Left renal pelvis (tissue), 4 donors: Measurements from ENCODE around the gene HSPE1. TPM values are rescaled to one million over a fixed set of nuclear protein-coding genes. Genes with fewer than 3 reads are reported as not detected.
A peak's percentile ranks its signal among the peaks of the same experiment; 100 is the strongest.
"Not testable (repeated sequence)": the region's sequence is repeated elsewhere in the genome, so short reads cannot be mapped to it uniquely, and the experiment has no call there.

Source experiments
- DNase-seq, 4 donors: peaks; one replicate each; pipeline ENCODE4 v3.0.0-alpha.2; 2013; ENCODE audit warnings: low read depth in 4 of 4, low spot score in 3 of 4
- polyA plus RNA-seq, 4 donors: library from polyadenylated mRNA; unstranded; fragments of 120-200 nt; gene quantifications; one replicate each; pipeline ENCODE4 v1.2.1, GENCODE V29; 2013; ENCODE audit not compliant: insufficient read length in 4 of 4

The HSPE1 gene
- polyA plus RNA-seq, 4 donors = 116 to 289 (median 230) TPM

DNA sequence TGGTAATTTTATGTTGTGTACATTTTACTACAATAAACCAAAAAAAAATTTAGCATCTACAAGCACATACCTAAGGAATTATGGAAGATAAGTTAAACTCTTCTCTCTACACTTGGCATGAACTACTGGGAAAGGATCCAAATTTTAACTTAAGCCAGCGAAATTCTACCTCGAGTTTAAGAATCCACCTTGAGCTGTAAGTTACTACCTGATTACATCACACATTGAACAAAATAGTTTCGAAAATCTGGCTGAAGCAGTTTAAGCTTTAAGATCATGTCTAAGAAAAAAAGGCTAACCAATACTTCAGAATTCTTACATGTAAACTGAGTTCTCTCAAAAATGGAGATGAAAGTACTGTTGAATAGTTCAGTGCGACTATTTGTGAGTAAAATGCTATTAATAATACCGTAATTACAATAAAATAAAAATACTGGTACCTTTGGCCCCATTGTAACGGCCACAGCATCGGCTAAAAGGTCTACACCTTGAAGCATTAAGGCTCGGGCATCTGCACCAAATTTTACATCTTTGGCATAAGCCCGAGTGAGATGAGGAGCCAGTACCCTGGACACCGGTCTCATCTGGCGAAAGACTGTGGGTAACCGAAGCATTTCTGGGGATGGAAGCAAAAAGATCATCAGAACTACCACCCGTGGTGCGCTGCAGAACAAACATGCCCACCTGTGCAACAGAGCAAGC, 1.8 kb upstream of the HSPE1 start:
- no peak for DNase-seq

DNA sequence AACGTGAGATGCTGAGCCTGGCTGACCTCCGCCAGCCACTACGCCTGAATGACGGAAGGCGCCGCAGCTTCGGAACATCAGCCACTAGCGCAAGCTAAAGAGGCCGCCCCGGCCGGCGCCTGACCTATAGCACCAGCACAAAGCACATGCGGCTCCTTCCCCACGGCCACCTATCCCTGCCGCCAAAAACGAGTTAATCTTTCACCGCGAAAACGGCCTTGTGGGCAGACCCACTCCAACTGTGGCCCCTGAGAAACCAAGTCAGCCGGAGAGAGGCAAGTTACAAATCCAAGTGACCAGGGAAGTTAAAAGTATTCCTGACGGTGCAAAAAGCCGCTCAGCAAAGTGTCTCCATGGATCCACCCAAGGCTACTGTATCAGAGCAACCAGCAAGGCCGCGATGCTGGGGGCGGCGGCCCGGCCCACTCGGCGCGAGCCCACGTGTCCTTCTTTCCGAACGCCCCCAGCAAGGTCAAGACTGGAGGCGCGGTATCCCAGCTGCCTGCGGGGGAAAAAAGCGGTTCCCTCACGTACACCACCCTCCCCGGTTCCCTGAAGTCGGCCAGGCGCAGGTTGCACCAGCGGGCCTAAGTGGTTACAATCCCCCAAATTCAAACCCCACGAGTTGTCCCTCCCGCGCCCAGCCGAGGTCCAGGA, 1.1 kb upstream of the HSPE1 start:
- peak in 3 of 4 donors; percentile 46 to 62 (median 49) for DNase-seq

DNA sequence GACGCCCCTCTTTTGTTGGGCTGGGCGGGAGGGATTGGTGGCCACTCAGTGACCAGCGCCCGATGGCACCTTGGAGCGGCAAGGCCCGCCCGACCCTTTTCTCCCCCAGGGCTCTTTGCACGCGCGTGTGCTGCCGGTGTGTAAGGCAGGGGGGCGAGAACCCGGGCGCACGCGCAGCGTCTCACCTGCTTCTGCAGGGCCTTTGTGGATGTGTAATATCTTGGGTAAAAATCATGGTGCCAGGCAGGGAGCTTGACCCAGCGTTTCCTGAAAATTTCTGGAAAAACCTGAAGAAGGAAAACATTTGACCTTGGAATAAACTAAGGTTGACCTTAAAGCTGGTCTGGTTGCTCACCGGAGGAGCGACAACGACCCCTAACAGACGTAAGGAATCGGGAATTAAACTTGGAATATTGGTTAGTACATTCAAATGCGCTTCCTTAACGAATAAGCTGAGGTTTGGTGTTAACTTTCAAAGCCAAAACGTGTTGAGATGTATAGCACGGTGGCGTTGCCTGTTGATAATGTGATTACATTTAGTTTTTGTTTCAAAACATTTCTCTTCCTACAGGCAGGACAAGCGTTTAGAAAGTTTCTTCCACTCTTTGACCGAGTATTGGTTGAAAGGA, 438 bp downstream of the HSPE1 start:
- peak in 2 of 4 donors; percentile 14 to 19 for DNase-seq

DNA sequence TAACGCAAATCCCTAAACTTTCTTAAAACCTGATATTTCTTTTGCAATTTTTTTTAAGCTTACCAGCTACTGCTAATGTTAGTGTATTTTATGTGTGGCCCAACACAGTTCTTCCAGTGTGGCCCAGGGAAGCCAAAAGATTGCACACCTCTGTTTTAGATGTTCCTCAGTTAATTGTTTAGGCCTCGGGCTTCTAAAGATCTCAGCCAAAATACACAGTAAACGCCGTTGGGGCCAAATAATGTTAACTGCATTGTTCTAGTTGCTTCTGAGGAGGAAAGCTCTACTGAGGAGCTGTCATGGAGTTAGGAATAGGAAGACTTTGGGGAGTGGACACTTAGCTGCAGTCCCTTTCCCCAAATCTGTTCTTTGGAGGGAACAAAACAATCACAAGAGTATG, 2.0 kb downstream of the HSPE1 start:
- DNase-seq = no peak

DNA sequence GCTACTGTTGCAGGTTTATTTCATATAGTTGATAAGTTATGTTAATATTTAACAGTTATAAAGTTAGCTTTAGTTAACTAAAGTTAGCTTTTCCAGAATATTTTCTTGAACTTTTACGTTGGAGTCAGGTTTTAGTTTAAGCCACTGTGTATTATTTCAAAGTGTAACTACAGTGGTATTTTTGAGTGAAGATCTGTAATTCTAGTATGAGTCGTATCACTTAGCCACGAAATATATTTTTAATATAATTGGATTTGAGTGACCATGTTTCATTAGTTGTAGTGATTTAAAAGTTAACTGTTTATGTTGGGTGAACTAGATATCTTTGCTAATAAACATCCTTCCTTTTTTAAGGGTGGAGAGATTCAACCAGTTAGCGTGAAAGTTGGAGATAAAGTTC, 2.5 kb downstream of the HSPE1 start:
- DNase-seq = no peak

DNA sequence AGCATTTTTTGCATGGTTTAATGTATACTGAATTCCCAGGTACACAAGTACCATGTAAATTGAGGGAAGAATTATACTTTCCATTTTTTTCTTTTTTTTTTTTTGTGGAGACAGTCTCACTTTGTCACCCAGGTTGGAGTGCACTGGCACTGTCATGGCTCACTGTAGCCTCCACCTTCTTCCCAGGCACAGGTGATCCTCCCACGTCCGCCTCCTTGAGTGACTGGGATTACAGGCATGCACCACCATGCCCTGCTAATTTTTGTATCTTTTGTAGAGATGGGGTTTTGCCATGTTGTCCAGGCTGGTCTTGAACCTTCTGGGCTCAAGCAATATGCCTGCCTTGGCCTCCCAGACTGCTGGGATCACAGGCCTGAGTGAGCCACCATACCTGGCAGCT, 3.8 kb downstream of the HSPE1 start:
- no peak for DNase-seq

DNA sequence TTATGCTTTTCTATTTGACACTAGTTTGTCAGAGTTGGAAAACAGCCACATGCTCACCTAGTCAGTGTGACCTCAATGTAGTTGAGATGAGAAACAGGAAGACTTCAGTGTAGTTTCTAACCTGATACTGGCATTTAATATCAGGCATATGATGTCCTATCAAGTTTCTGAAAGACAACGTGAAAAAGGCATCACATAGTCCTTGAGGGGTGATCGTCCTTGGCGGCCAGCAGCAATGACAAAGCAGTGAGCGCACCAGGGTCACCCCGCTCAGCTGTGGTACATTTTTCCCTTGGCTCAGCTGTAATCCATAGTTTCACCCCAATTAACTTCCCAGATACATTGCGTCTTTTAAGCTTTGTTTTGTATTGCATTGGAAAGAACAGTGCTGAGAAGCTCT, 4.3 kb downstream of the HSPE1 start:
- no peak for DNase-seq

DNA sequence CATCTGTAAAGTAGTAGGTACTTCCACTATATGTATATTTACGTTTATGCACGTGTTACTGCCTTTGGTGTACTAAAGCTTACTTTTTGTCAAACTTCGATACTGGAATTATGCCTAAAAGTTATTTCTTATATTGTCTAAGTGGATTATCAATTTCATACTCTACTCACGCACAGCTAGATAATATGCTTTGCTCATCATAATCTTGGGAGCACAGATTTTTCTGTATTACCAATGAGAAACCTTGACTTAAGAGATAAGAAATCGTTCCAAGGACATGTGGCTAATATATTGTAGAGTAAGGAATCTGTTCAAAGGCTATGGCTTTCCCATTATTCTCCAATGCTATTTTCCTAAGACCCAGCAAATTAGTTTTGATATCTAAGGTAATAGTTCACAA, 6.5 kb downstream of the HSPE1 start:
- no peak for DNase-seq

DNA sequence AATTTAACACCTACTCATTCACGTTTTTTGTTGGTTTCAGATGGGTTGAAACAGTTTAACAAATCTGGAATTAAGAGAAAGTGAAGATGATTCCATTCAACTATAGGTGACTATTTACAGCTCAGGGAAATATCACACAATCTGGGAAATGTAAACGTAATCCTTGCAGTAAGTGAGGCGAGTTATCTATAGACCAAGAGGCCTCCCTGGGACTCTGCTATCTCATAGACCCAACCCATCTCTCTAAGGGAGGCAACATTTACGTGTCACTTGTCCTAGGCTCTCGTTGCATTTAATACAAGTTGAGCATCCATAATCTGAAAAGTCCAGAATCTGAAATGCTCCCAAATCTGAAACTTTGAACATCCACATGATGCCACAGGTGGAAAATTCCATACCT, 13.7 kb downstream of the HSPE1 start:
- no peak for DNase-seq

DNA sequence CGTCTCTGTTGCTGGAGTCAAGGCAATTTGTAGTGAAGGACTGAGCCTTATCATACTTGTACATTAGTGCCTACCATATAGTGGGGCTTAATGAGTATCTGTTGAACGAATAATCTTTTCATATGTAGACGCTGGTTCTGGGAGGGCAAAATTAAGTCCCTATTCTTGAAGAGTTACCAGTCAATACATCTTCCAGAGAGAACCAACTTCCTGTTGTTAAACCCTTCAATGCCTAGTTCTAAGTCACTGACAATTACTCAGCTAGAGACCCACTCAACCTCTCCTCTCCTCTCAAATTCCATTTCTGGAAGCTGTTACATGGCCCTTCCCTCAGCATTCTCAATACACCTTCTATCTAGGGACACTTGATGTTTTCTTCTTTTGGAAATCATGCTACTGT, 14.6 kb downstream of the HSPE1 start:
- DNase-seq = no peak

DNA sequence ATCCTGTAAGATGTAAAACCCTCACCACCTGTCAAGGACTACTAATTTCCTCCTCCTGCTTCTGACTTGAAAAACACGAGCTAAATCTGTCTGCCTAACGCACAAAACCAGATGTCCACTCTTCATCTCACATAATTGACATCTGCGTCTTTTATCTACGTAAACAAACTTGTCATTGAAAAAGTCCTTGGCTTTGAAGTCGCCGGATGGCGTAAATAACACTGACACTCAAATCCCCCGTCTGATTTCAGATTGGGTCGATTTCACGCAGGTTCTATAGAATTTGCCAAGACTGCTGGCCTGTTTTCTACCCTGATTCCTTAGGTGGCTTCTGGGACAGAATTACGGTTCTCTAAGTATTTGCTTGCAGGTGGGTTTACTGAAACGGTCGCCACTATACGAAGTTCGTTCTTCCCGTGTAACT, 15.1 kb downstream of the HSPE1 start:
- DNase-seq = peak in 1 of 4 donors; percentile 14

DNA sequence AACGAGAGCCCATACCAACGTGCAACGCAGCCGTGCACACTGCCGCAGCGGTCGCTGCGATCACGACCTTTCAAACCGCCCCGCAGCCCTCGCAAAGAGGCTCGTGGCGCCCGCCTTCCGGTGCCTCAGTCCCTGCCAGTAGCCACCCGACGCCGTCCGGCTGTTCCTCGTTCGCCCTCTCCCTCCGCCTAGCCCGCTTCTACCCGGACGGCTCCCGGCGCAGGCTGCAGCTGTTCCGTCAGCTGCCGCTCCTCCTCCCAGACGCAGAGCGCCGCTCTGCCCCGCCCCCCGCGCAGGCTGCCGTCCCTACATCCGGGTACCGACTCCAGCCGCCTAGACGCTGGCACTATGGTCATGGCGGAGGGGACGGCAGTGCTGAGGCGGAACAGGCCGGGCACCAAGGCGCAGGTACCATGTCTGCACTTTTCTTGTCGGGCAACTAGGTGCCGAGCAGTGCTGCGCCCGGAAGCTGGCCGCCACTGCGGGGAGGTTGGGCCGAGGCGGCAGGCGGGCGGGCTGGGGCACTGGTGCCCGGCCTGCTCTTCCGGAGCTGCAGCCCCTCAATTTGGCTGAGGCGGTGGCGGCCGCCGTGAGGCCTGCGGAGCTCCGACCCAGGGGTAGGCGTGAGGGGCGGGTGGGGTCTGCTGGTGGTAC, 15.7 kb downstream of the HSPE1 start, which contains the start of gene MOB4:
Gene MOB4, plus strand, starts transcription at position 328 of the 654 bp plus-strand sequence. Its CDS starts 21 bp downstream, at position 349.
- DNase-seq = peak; percentile 89 to 92 (median 91)

DNA sequence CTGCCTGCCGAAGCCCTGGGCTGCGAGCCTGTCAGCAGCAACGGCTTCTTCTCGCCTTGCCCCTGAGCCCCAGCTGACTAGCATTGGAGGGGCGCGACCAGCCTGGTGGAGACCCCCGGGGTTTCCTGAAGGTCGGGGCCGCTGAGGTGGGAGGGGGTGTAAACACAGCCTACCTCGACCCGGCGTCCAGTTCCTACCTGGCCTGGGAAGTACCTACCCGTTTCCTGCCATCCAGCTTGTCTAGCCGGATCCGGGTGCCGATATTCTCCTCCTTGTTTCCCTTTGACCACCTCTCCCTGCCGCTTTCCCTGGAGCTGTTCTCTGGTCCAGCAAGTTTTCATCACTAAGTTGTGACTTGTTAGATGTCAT, 16.2 kb downstream of the HSPE1 start:
- DNase-seq = no peak

DNA sequence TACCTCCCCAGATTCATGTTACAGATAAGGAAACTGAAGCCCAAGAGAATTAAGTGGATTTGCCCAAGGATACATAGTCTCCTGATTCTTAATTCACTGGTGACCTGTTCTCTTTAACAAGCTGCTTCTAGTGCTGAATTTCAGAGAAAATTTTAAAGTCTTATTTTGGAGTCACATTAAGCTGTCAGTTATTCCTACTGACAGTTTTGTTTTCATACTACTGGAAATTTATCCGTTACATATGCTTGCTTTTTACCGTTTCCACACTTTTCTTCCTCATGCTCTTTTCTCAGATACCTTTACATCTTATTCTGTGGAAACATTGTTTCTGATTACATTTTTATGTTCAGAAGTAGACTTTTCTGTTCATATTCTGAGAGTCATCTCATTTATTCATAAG, 17.0 kb downstream of the HSPE1 start:
- no peak for DNase-seq

DNA sequence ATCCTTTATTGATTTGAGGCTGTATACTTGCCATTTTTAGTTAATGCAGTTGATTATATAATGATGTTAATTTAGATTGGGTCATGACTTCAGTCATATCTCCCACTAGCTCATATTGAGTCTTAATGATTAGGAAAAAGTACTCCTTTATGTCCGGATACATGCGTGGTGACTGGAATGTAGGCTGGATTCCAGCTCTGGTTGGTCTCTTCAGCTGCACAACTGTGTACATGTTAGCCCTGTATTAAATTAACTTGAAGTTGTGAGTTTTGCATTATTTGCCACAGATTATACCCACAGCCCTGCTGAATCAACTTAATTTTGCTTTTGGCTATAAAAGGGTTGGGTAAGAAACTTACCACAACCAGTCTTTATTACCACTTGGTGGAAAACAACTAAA, 38.2 kb downstream of the HSPE1 start:
- DNase-seq = no peak

DNA sequence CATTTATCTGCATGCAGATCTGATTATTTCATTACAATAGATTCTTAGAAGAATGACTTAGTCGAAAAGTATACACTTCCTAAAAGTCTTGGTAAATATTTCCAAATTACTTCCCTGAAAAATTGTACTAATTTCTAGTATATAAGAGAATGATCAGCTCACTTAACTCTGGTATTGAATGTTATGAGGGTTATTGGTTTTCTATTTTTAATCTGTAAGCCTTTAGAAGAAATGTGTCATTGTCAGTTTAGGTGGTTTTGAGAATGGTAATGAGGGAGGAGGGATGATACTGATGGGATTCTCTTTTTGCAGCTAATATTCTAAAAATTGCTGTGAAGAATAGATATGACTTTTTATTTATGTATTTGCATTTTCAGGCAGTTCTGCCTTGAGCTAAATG, 39.6 kb downstream of the HSPE1 start:
- no peak for DNase-seq

DNA sequence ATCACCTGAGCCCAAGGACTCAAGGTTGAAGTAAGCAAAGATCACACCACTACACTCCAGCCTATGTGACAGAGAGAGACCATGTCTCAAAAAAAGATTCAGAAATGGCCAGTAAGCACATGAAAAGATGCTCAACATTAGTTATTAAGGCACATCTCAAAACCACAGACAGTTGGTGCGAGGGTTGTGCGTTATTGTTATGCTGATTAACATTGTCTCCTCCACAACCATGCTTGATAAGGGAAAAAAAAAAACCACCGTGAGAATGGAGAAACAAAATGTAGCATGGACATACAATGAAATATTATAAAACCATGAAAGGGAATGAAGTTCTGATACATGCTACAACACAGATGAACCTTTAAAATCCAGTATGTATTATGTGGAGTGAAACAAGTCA, 43.0 kb downstream of the HSPE1 start:
- no peak for DNase-seq

DNA sequence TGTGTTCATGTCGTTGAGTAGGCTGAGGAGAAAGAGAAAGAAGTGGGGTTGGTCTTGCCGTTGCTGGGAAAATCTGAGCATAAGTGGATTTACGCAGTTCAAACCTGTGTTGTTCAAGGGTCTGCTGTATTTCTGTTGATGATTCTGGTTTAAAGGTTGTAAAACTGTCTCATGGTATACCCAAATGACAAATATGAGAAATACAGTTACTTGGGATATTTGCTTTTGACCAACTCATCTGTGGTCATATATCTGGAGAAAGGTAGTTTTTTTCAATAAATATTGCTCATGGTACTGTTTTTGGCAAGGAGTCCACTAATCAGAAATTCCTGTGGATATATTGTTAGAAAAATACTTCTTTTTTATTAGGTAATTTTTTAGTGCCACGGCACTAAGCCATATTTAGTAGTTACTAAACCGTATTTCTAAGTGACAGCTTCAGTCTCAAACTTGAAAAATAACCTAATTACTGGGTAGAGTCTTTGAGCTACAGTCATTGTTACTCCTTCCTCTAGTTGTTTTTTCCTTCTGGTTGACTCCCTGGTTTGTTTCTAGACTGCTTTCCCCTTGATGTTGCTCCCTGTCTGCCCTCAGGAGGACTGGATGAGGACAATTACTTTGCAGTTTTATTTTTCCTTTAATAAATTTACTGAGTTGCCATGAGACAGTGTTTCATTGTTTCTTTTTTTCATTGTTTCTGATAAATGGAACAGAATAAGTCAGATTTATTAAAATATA, 47.2 kb downstream of the HSPE1 start:
- DNase-seq = no peak

DNA sequence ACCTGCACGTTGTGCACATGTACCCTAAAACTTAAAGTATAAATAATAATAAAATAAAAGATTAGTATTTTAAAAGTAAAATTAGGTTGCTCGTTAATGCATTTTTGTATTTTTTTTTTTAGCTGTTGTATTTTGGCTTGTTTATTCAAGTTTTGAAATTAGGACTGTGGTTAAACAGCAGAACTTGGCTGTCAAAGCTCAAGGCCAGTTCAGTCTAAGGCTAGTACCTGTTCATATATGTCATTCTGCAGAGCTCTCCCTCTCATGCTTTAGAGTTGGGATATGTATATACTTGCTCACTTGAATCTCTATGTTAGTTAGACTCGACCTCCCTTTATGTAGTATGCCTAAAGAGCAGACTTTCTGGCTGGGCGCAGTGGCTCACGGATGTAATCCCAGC, 48.4 kb downstream of the HSPE1 start:
- DNase-seq = no peak

DNA sequence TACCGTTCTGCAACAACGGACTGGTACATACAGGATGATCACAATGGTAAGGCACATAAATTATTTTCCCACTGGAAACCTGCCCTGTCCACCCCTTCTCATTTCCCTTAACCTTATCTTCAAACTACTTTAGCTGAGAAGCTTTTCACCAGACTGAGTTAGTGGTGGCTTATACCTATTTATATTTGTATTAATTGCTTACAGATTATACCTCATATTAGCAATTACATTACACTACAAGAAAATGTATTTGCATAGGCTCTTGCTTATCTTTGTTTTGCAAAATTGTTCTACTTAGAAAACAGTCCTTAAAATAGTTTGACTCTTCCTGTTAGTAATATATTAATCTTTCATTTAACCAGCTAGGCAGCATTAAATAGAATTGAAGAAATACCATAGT, 51.1 kb downstream of the HSPE1 start:
- DNase-seq = not testable (repeated sequence)
